Neuronal stem cell (in vitro differentiated cells): Measurements from ENCODE around the gene DTNB.

Experiments used
- DNase-seq: peaks from one replicate; pipeline ENCODE4 v3.0.0-alpha.2; 2013; ENCODE audit warnings: low spot score
- H2AFZ ChIP-seq: one replicate; pipeline ENCODE4 v1.6.1; 2013; ENCODE audit warnings: mild to moderate bottlenecking, low read length, inconsistent platforms
- H2AK5ac ChIP-seq: 2 replicates; pipeline ENCODE4 v1.6.1; 2013; ENCODE audit warnings: low read depth, mild to moderate bottlenecking, inconsistent platforms, low read length, moderate library complexity, mixed read lengths
- H2BK120ac ChIP-seq: 2 replicates; pipeline ENCODE4 v1.6.1; 2013; ENCODE audit warnings: low read depth, mild to moderate bottlenecking, inconsistent platforms, low read length, moderate library complexity, mixed read lengths
- H2BK12ac ChIP-seq: one replicate; pipeline ENCODE4 v1.6.1; 2013; ENCODE audit warnings: low read length, inconsistent platforms
- H2BK15ac ChIP-seq: 2 replicates; pipeline ENCODE4 v1.6.1; 2013; ENCODE audit warnings: mild to moderate bottlenecking, low read length, inconsistent platforms, mixed read lengths
- H2BK5ac ChIP-seq: one replicate; pipeline ENCODE4 v1.6.1; 2013; ENCODE audit warnings: inconsistent platforms, mild to moderate bottlenecking, low read length, moderate library complexity
- H3K14ac ChIP-seq: one replicate; pipeline ENCODE4 v1.6.1; 2013; ENCODE audit warnings: low read length, inconsistent platforms
- H3K18ac ChIP-seq: 2 replicates; pipeline ENCODE4 v1.6.1; 2013; ENCODE audit warnings: low read length, inconsistent platforms
- H3K23ac ChIP-seq: 2 replicates; pipeline ENCODE4 v1.6.1; 2013; ENCODE audit warnings: low read depth, mild to moderate bottlenecking, mixed read lengths, low read length, inconsistent platforms; ENCODE audit not compliant: poor library complexity
- H3K27ac ChIP-seq: replicated peaks from 3 replicates; pipeline ENCODE4 v1.5.1; 2013; ENCODE audit warnings: low read length, inconsistent platforms
- H3K27me3 ChIP-seq, 3 experiments: 2 replicates each; pipeline ENCODE4 v1.6.1; 2013; ENCODE audit warnings: low read length in 3 of 3, mild to moderate bottlenecking in 2 of 3, inconsistent platforms in 1 of 3, low read depth in 1 of 3, mixed read lengths in 1 of 3, moderate library complexity in 1 of 3; ENCODE audit not compliant: control insufficient read depth in 3 of 3, insufficient read depth in 3 of 3
- H3K36me3 ChIP-seq, 2 donors: replicated peaks in 1 of 2; 2 replicates each; pipeline ENCODE4 v1.6.1; 2013; ENCODE audit warnings: low read length in 2 of 2; ENCODE audit not compliant: control insufficient read depth in 2 of 2, insufficient read depth in 2 of 2
- H3K4ac ChIP-seq: 2 replicates; pipeline ENCODE4 v1.6.1; 2013; ENCODE audit warnings: inconsistent platforms, mild to moderate bottlenecking, low read length, moderate library complexity
- H3K4me1 ChIP-seq, 2 donors: 1 replicate in 1 of 2; 2 replicates in 1 of 2; pipeline ENCODE4 v1.6.1; 2013; ENCODE audit warnings: low read length in 2 of 2, low read depth in 1 of 2; ENCODE audit not compliant: control insufficient read depth in 2 of 2, insufficient read depth in 1 of 2
- H3K4me2 ChIP-seq: one replicate; pipeline ENCODE4 v1.6.1; 2013; ENCODE audit warnings: mild to moderate bottlenecking, low read length, inconsistent platforms; ENCODE audit not compliant: insufficient read depth, poor library complexity, severe bottlenecking
- H3K4me3 ChIP-seq, 2 donors: 2 replicates each; pipeline ENCODE4 v1.5.1; 2013; ENCODE audit warnings: low read length in 2 of 2, mild to moderate bottlenecking in 2 of 2, inconsistent platforms in 1 of 2, moderate library complexity in 1 of 2
- H3K79me1 ChIP-seq: one replicate; pipeline ENCODE4 v1.6.1; 2013; ENCODE audit warnings: low read depth, mild to moderate bottlenecking, inconsistent platforms, low read length, moderate library complexity
- H3K9ac ChIP-seq: one replicate; pipeline ENCODE4 v1.6.1; 2013; ENCODE audit warnings: mild to moderate bottlenecking, low read depth, low read length, inconsistent platforms; ENCODE audit not compliant: poor library complexity
- H3K9me3 ChIP-seq, 2 donors: replicated peaks in 1 of 2; 2 replicates each; pipeline versions ENCODE3 to v1.6.1; 2013; ENCODE audit warnings: low read length in 2 of 2, mild to moderate bottlenecking in 2 of 2, inconsistent platforms in 1 of 2, low read depth in 1 of 2, mixed read lengths in 1 of 2, moderate library complexity in 1 of 2; ENCODE audit not compliant: control insufficient read depth in 2 of 2, insufficient read depth in 1 of 2
- H4K8ac ChIP-seq: one replicate; pipeline ENCODE4 v1.6.1; 2013; ENCODE audit warnings: low read depth, mild to moderate bottlenecking, inconsistent platforms, low read length, moderate library complexity
- H4K91ac ChIP-seq: one replicate; pipeline ENCODE4 v1.6.1; 2013; ENCODE audit warnings: low read length, low read depth, mild to moderate bottlenecking, inconsistent platforms; ENCODE audit not compliant: poor library complexity
- WGBS, 2 donors: extraction: QIAGEN DNeasy Blood & Tissue Kit; methylation state at CpG; one replicate each; pipeline ENCODE4 v1.1.7; 2013; ENCODE audit warnings: missing lambda C conversion rate in 2 of 2, mixed read lengths in 1 of 2; ENCODE audit not compliant: insufficient read length in 2 of 2, insufficient replicate concordance in 1 of 2; ENCODE audit errors: extremely low coverage in 2 of 2; 5-methylcytosine and 5-hydroxymethylcytosine counted together

The DTNB gene

DNA sequence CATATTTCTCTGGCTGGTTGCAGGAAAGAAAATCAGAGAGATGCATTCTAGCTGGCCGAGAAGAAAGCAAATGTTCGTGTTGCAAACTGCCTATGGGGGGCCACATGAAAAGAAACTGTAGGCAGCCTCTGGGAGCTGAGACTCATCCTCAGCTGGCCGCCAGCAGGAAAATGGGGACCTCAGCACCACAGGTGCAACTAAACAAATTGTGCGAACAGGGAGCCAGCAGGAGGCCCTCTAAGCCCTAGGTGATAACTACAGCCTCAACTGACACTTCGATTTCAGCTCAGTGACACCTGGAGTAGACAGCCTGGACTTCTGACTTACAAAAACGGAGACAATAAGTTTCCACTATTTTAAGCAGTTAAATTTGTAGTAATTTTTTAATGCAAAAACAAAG, 107.3 kb downstream of the DTNB start:
- H3K9me3 ChIP-seq, result no peaks in the 10 kb centered on the region

DNA sequence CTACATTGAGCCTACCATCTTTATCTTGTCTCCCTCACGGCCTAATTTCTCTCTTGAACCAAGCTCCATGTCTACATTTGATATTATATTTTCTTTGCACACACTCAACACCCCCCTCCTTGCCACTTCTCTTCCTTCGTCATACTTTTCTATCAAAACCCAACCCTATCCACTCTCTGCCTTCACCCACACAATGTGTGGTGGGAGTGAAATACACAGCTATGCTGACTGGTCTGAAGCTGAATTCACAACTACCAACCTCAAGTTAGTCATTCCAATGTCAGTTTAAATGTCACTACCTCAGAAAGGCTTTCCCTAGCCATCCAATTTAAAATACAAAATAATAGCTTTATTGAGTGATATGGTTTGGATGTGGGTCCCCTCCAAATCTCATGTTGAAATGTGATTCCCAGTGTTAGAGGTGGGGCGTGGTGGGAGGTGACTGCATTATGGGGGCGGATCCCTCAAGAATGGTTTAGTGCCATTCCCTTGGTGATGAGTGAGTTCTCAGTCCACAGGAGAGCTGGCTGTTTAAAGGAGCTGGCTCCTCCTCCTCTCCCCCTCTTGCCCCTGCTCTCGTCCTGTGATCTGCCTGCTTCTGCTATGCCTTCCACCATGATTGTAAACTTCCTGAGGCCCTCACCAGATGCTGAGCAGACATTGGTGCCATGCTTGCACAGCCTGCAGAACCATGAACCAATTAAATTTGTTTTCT, 112.1 kb downstream of the DTNB start:
- Histone ChIP-seq H3K14ac (no peak overlapping the region), H2BK12ac (no peak overlapping the region), H3K4me3 (no peak overlapping the region), H2BK15ac (no peak overlapping the region), H3K4me2 (no peak overlapping the region), H3K4ac (no peak overlapping the region), H3K27me3 (no peaks in the 10 kb centered on the region), H3K23ac (no peak overlapping the region), H3K27ac (no peak overlapping the region), H2AK5ac (no peak overlapping the region), H3K4me1 (peaks cover 0 to 11% of the 10 kb centered on the region in 2 donors), H3K18ac (no peak overlapping the region), H4K8ac (no peak overlapping the region), H3K36me3 (no peaks in the 10 kb centered on the region), H3K79me1 (no peaks in the 10 kb centered on the region), H2BK120ac (no peak overlapping the region), H4K91ac (no peak overlapping the region), H2AFZ (no peak overlapping the region), H3K9ac (no peak overlapping the region), H2BK5ac (no peak overlapping the region), H3K9me3 (no peaks in the 10 kb centered on the region)
- DNase-seq, result no peak
- WGBS, 2 donors, result 100% methylated on average over 1 of the region's 5 CpGs

More for the DNA sequence above, 107.3 kb downstream of the DTNB start:
- H3K9ac ChIP-seq, result no peak overlapping the region
- H3K18ac ChIP-seq, result peak overlapping the region; percentile 1
- H3K27me3 ChIP-seq, result no peaks in the 10 kb centered on the region
- H3K23ac ChIP-seq, result no peak overlapping the region
- H3K4ac ChIP-seq, result no peak overlapping the region
- H3K36me3 ChIP-seq, result no peaks in the 10 kb centered on the region
- H2BK120ac ChIP-seq, result no peak overlapping the region
- WGBS, 2 donors, result no CpG with 5 or more reads among the region's 6 CpGs
- H4K8ac ChIP-seq, result no peak overlapping the region
- no peak overlapping the region for H2BK12ac ChIP-seq
- H3K4me1 ChIP-seq, result no peaks in the 10 kb centered on the region
- H2BK5ac ChIP-seq, result no peak overlapping the region
- DNase-seq, result no peak
- no peak overlapping the region for H2AK5ac ChIP-seq
- no peak overlapping the region for H2AFZ ChIP-seq
- no peak overlapping the region for H3K14ac ChIP-seq
- no peak overlapping the region for H4K91ac ChIP-seq
- no peaks in the 10 kb centered on the region for H3K79me1 ChIP-seq
- no peak overlapping the region for H2BK15ac ChIP-seq
- no peak overlapping the region for H3K27ac ChIP-seq
- no peak overlapping the region for H3K4me3 ChIP-seq
- no peak overlapping the region for H3K4me2 ChIP-seq

GRCh38 chr2:25559148-25559547, 114.2 kb downstream of the DTNB start:
- no peaks in the 10 kb centered on the region for H3K9me3 ChIP-seq
- no peaks in the 10 kb centered on the region for H3K27me3 ChIP-seq
- H3K36me3 ChIP-seq, result no peaks in the 10 kb centered on the region
- no peak overlapping the region for H3K9ac ChIP-seq
- no peak overlapping the region for H2AFZ ChIP-seq
- WGBS, 2 donors, result no CpG with 5 or more reads among the region's 10 CpGs
- no peak overlapping the region for H2AK5ac ChIP-seq
- DNase-seq, result no peak
- H3K14ac ChIP-seq, result no peak overlapping the region
- no peak overlapping the region for H3K4me3 ChIP-seq
- H3K4me2 ChIP-seq, result no peak overlapping the region
- no peak overlapping the region for H2BK12ac ChIP-seq
- no peak overlapping the region for H3K27ac ChIP-seq
- H3K18ac ChIP-seq, result no peak overlapping the region
- no peak overlapping the region for H2BK120ac ChIP-seq
- no peak overlapping the region for H2BK15ac ChIP-seq
- no peak overlapping the region for H4K91ac ChIP-seq
- H4K8ac ChIP-seq, result no peak overlapping the region
- H3K79me1 ChIP-seq, result no peaks in the 10 kb centered on the region
- no peak overlapping the region for H2BK5ac ChIP-seq
- no peak overlapping the region for H3K4ac ChIP-seq
- H3K4me1 ChIP-seq, result peaks cover 0 to 11% of the 10 kb centered on the region in 2 donors
- no peak overlapping the region for H3K23ac ChIP-seq

DNA sequence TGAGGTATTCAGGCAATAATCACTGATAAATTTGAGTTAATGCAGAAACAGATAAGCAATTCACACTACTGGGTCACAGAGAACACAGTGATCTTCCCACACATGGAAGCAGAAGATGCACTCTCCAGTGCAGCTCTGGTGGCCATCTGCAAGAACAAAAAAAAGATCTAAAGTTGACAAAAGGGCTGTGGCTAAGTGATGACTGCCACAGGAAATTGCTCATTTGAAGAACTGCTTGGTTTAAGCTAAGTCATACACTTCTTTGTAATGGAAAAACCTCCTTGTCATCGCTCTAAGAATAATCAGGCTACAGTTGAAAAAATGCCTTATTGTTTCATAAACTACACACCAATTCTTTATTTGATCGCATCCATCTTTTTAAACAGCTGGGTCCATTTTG, 115.1 kb downstream of the DTNB start:
- H3K4me1 ChIP-seq, result peaks cover 0 to 11% of the 10 kb centered on the region in 2 donors
- no CpG with 5 or more reads among the region's 2 CpGs for WGBS, 2 donors
- no peak for DNase-seq

More for the DNA sequence above, 115.1 kb downstream of the DTNB start:
- no peak overlapping the region for H2AFZ ChIP-seq
- no peak overlapping the region for H3K23ac ChIP-seq
- no peak overlapping the region for H4K91ac ChIP-seq
- H3K4me3 ChIP-seq, result no peak overlapping the region
- H2BK120ac ChIP-seq, result no peak overlapping the region
- no peak overlapping the region for H2BK15ac ChIP-seq
- H2AK5ac ChIP-seq, result no peak overlapping the region
- no peaks in the 10 kb centered on the region for H3K79me1 ChIP-seq
- H3K14ac ChIP-seq, result no peak overlapping the region
- no peak overlapping the region for H4K8ac ChIP-seq
- H3K27ac ChIP-seq, result no peak overlapping the region
- H2BK5ac ChIP-seq, result no peak overlapping the region
- no peaks in the 10 kb centered on the region for H3K9me3 ChIP-seq
- H3K9ac ChIP-seq, result no peak overlapping the region
- no peaks in the 10 kb centered on the region for H3K27me3 ChIP-seq
- H3K4me2 ChIP-seq, result no peak overlapping the region
- no peak overlapping the region for H2BK12ac ChIP-seq
- H3K4ac ChIP-seq, result no peak overlapping the region
- H3K36me3 ChIP-seq, result no peaks in the 10 kb centered on the region
- H3K18ac ChIP-seq, result no peak overlapping the region
